Measurements from ENCODE around the gene KIAA0753. TPM values are rescaled to one million over a fixed set of nuclear protein-coding genes. Genes with fewer than 3 reads are reported as not detected.

Gene KIAA0753
- polyA plus RNA-seq, 1 donor (not counting 4 experiments of a cell fraction or from before 2014, with no cell fraction given), result 11.6 TPM

DNA sequence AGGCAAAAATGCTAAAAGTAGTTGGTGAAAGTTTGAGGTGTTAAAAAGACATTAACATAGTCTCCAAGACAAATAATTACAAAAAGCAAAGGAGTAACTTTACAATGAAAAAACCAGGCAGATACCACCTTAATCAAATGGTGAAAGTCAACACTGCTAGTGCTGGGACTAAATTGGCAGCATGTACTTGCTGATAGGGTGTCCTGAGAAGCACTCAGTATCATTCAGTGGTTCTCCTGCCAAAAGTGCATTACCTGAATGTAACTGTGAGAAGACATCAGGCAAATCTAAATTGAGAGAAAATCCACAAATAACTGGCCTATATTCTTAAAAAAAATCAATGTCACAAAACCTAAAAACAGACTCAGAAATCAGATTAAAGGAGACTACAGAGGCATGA is 8.0 kb downstream of the KIAA0753 start:
- peaks cover 23% of the 10 kb centered on the region for H3K79me2 ChIP-seq (ENCODE audit: control insufficient read depth, insufficient read depth, low read length)
- peak; percentile 9 for FAIRE-seq
- TF ChIP-seq EZH2 (IDR thresholded peaks at IDR 0.05; ENCODE audit: low read length), result no peak
- TF ChIP-seq CTCF (optimal IDR thresholded peaks at IDR 0.05 in 1 of 3, IDR thresholded peaks at IDR 0.05 in 1 of 3, conservative IDR thresholded peaks at IDR 0.05 in 1 of 3; ENCODE audit: extremely low read depth in 1 of 3, insufficient read depth in 2 of 3, low read length in 3 of 3), result no peak

DNA sequence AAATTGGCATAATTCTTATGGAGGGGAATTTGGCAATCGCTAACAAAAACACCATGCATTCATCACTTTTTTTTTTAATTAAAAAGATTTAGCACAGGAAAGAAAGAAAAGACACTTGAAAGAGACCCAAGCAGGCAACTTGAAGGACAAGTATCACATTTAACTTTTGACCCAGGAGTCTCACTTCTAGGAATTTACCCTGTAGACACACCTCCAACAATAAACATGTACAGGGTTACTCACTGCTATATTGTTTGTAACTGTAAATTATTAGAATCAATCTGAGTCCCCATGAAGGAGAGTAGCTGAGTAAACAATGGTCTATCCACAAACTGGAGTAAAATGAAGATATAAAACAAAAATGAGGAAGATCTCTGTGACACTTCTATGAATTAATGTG is 10.1 kb downstream of the KIAA0753 start:
- Histone ChIP-seq H2AFZ (ENCODE audit: control insufficient read depth, low read length) (no peak overlapping the region), H3K79me2 (ENCODE audit: control insufficient read depth, insufficient read depth, low read length) (peaks cover 23% of the 10 kb centered on the region), H3K4me2 (ENCODE audit: control insufficient read depth, extremely low read depth, insufficient read depth, low read depth, low read length) (no peak overlapping the region), H3K27me3 (ENCODE audit: control insufficient read depth, extremely low read depth, insufficient read depth, low read length) (no peaks in the 10 kb centered on the region), H3K9me1 (ENCODE audit: control insufficient read depth, extremely low read depth, insufficient read depth, low read length) (no peaks in the 10 kb centered on the region), H3K4me3 (ENCODE audit: control insufficient read depth in 2 of 3, extremely low read depth in 1 of 3, insufficient read depth in 2 of 3, low read depth in 1 of 3, low read length in 3 of 3) (no peak overlapping the region), H3K9me3 (ENCODE audit: control insufficient read depth, low read depth, low read length) (no peaks in the 10 kb centered on the region), H3K4me1 (ENCODE audit: control insufficient read depth, extremely low read depth, insufficient read depth, low read length) (peaks cover 10% of the 10 kb centered on the region), H4K20me1 (ENCODE audit: control insufficient read depth, extremely low read depth, insufficient read depth, low read length) (no peaks in the 10 kb centered on the region), H3K9ac (ENCODE audit: control insufficient read depth, extremely low read depth, insufficient read depth, low read length) (no peak overlapping the region), H3K27ac (ENCODE audit: control insufficient read depth, insufficient read depth, low read length) (no peak overlapping the region), H3K36me3 (ENCODE audit: control insufficient read depth in 2 of 2, extremely low read depth in 1 of 2, insufficient read depth in 2 of 2, low read length in 2 of 2) (peaks cover 13 to 28% of the 10 kb centered on the region in 2 experiments)
- TF ChIP-seq EZH2 (IDR thresholded peaks at IDR 0.05; ENCODE audit: low read length), result no peak
- TF ChIP-seq CTCF (optimal IDR thresholded peaks at IDR 0.05 in 1 of 3, IDR thresholded peaks at IDR 0.05 in 1 of 3, conservative IDR thresholded peaks at IDR 0.05 in 1 of 3; ENCODE audit: extremely low read depth in 1 of 3, insufficient read depth in 2 of 3, low read length in 3 of 3), result no peak
- DNase-seq (ENCODE audit: low read depth, low spot score), result no peak
- dilution Hi-C loops (cut with MboI; ENCODE audit: extremely low pct_ligation_motif_present, low sequenced_read_pairs), result no loop called here
- no peak for FAIRE-seq

More for the DNA sequence above, 8.0 kb downstream of the KIAA0753 start:
- H2AFZ ChIP-seq (ENCODE audit: control insufficient read depth, low read length), result no peak overlapping the region
- H3K27me3 ChIP-seq (ENCODE audit: control insufficient read depth, extremely low read depth, insufficient read depth, low read length), result no peaks in the 10 kb centered on the region
- no peak for DNase-seq (ENCODE audit: low read depth, low spot score)
- no peak overlapping the region for H3K4me3 ChIP-seq (ENCODE audit: control insufficient read depth in 2 of 3, extremely low read depth in 1 of 3, insufficient read depth in 2 of 3, low read depth in 1 of 3, low read length in 3 of 3)
- peaks cover 13 to 17% of the 10 kb centered on the region in 2 experiments for H3K36me3 ChIP-seq (ENCODE audit: control insufficient read depth in 2 of 2, extremely low read depth in 1 of 2, insufficient read depth in 2 of 2, low read length in 2 of 2)
- dilution Hi-C loops (cut with MboI; ENCODE audit: extremely low pct_ligation_motif_present, low sequenced_read_pairs), result no loop called here
- no peak overlapping the region for H3K9ac ChIP-seq (ENCODE audit: control insufficient read depth, extremely low read depth, insufficient read depth, low read length)
- H3K9me3 ChIP-seq (ENCODE audit: control insufficient read depth, low read depth, low read length), result no peaks in the 10 kb centered on the region
- H3K27ac ChIP-seq (ENCODE audit: control insufficient read depth, insufficient read depth, low read length), result no peak overlapping the region
- no peak overlapping the region for H3K4me2 ChIP-seq (ENCODE audit: control insufficient read depth, extremely low read depth, insufficient read depth, low read depth, low read length)
- H4K20me1 ChIP-seq (ENCODE audit: control insufficient read depth, extremely low read depth, insufficient read depth, low read length), result no peaks in the 10 kb centered on the region
- H3K4me1 ChIP-seq (ENCODE audit: control insufficient read depth, extremely low read depth, insufficient read depth, low read length), result peaks cover 7% of the 10 kb centered on the region
- H3K9me1 ChIP-seq (ENCODE audit: control insufficient read depth, extremely low read depth, insufficient read depth, low read length), result peaks cover 3% of the 10 kb centered on the region
